ENCODE results near the gene EPN2. TPM values are rescaled to one million over a fixed set of nuclear protein-coding genes. Genes with fewer than 3 reads are reported as not detected.

EPN2 gene
- total RNA-seq, 1 donor from 2014 or later, result 9.3 TPM

DNA sequence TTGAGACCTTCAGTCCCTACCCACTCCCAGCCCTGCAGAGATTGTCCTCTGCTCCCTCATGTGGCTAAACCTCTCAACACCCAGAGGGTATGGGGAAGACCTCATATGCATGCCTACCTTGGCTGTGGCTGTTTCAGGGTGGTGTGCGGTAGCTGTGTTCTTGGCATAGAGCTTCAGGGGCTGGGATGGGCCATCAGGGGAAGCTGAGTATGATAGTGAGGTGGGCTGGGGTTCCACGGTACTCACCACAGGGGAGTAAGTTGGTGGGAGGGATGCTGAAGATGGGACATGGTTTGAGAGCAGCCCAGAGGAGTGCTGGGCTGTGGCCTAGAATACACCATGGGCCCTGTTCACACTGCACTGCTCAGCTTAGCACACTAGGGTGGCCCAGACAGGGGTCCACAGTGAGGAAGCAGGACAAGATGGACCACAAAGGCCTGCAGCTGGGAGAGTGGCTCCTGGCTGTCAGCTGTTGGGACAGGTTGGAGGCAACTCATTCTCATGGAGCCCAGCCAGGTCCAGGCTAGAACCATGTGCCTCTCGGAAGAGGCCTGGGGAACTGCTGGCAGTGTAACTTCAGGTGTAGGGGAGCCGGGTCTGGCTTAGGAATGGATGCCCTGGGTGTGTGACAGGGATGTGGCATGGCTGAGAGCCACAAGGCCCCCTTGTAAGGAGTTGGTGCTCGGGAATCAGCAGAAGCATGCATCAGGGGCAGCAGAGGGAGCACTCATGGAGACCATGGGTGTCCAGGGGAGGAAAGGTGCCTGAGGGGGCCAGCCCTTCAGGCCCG, 146.7 kb downstream of the EPN2 start:
- Mint-ChIP-seq H3K9me3 (no peaks in the 10 kb centered on the region), H3K4me3 (no peak overlapping the region), H3K4me1 (ENCODE audit: low read depth) (peaks cover 11% of the 10 kb centered on the region), H3K36me3 (ENCODE audit: low read depth) (peaks cover 21% of the 10 kb centered on the region), H3K27me3 (ENCODE audit: insufficient read depth) (peaks cover 10% of the 10 kb centered on the region), H3K27ac (no peak overlapping the region)
- no peak for DNase-seq (ENCODE audit: low spot score)
- intact Hi-C loops (cut with micrococcal nuclease), result no loop called here

DNA sequence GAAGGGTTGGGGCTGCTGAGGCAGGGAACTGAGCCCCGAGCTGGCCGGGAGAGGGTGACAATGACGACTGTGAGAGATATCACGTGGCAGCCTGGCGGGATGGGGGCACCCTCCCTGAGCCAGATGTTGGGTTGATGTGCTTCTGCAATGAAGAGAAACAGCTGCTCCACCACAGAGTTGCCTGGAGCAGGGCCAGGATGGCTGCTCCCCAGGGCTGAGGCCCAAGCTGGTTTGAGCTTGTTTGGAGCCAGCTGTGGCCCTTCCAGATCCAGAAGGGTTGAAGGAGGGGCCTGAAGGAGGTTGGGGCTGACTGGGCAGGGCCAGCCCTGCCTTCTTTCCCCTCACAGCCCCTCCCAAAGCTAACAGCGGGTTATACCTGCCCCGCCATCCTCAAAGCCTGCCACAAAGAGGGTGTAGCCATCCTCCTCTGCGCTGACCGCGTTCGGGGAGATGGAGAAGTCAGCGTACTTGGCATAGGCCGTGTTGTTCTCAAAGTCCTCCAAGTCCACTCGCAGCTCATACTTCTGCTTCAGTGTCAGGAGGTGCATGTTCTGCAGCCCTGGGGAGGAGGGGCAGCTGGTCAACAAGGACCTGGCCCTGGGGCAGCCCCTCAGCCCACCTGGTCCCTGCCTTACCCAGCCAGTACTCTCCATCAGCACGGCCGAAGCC, 147.7 kb downstream of the EPN2 start:
- DNase-seq (ENCODE audit: low spot score), result no peak
- Mint-ChIP-seq H3K4me3 (no peak overlapping the region), H3K36me3 (ENCODE audit: low read depth) (peaks cover 22% of the 10 kb centered on the region), H3K9me3 (no peaks in the 10 kb centered on the region), H3K27ac (no peak overlapping the region), H3K27me3 (ENCODE audit: insufficient read depth) (peaks cover 19% of the 10 kb centered on the region), H3K4me1 (ENCODE audit: low read depth) (peaks cover 2% of the 10 kb centered on the region)
- intact Hi-C loops (cut with micrococcal nuclease), result no loop called here

DNA sequence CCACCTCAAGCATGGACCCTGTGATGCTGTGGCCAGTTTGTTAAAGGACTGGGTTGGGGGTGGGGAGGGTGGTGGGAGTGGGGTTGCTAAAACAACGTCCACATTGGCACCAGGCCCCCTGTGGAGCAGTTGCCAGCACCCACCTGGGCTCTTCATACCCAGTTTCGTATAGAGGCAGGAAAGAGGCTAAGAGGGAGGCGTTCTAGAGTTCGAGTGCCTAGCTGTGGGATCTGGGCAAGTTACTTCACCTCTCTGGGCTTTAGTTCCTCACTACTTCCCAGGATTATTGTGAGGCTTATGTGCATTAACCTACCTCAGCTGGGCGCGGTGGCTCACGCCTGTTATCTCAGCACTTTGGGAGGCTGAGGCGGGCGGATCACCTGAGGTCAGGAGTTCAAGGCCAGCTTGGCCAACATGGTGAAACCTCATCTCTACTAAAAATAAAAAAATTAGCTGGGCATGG, 148.4 kb downstream of the EPN2 start:
- Mint-ChIP-seq H3K4me1 (ENCODE audit: low read depth) (no peaks in the 10 kb centered on the region), H3K4me3 (no peak overlapping the region), H3K27ac (no peak overlapping the region), H3K27me3 (ENCODE audit: insufficient read depth) (peaks cover 19% of the 10 kb centered on the region), H3K36me3 (ENCODE audit: low read depth) (peaks cover 16% of the 10 kb centered on the region), H3K9me3 (no peaks in the 10 kb centered on the region)
- DNase-seq (ENCODE audit: low spot score), result no peak
- intact Hi-C loops (cut with micrococcal nuclease), result no loop called here

Other genes with a start within 250 kb of the EPN2 start
- 13.0 and 13.2 TPM in 2 replicates for gene FAM83G, start 232.6 kb upstream of the EPN2 start, total RNA-seq
- gene GRAP, start 190.4 kb upstream of the EPN2 start, total RNA-seq, result 10.2 and 13.3 TPM in 2 replicates
- gene GRAPL, start 109.8 kb upstream of the EPN2 start, total RNA-seq, result 5.9 and 8.3 TPM in 2 replicates
- 4.3 and 5.6 TPM in 2 replicates for gene B9D1, start 125.4 kb downstream of the EPN2 start, total RNA-seq
- gene MAPK7, start 141.1 kb downstream of the EPN2 start, total RNA-seq, result 17.2 and 20.7 TPM in 2 replicates
- gene MFAP4, start 149.8 kb downstream of the EPN2 start, total RNA-seq, result not detected in 2 replicates
- gene RNF112, start 173.9 kb downstream of the EPN2 start, total RNA-seq, result not detected in 2 replicates